K562 (cell line): Measurements from ENCODE around the gene ENPP6. TPM values are rescaled to one million over a fixed set of nuclear protein-coding genes. Genes with fewer than 3 reads are reported as not detected.
A peak's percentile ranks its signal among the peaks of the same experiment; 100 is the strongest.

Experiments
- CHD1 ChIP-seq: fragments of 200-600 bp; sonication (generic); IDR thresholded peaks from one replicate; pipeline ENCODE4 v1.6.1; 2012; ENCODE audit warnings: mild to moderate bottlenecking, moderate library complexity, low read length, inconsistent platforms
- HDAC2 ChIP-seq: fragments of 450-650 bp; IDR thresholded peaks from 2 replicates; pipeline ENCODE4 v1.6.1; 2016; ENCODE audit warnings: mild to moderate bottlenecking
- HNRNPL ChIP-seq: fragments of 200-400 bp; formaldehyde crosslinking; IDR thresholded peaks from 2 replicates; pipeline ENCODE4 v1.6.1; 2017; ENCODE audit warnings: low read depth, mild to moderate bottlenecking, low read length
- ID3 ChIP-seq, 2 experiments: fragments of 250-450 bp in 1 of 2; fragments of 450-650 bp in 1 of 2; sonication (Bioruptor Pico) in 1 of 2; IDR thresholded peaks; 2 replicates each; pipeline versions ENCODE4 v1.6.1 to v1.8.0; 2016 to 2021; ENCODE audit warnings: mild to moderate bottlenecking in 2 of 2, moderate library complexity in 2 of 2, missing compliant biosample characterization in 1 of 2, missing genetic modification characterization in 1 of 2
- NFIC ChIP-seq: fragments of 450-650 bp; IDR thresholded peaks from 2 replicates; pipeline ENCODE4 v1.6.1; 2017; ENCODE audit warnings: mild to moderate bottlenecking, inconsistent platforms
- NR3C1 ChIP-seq: sonication (generic); formaldehyde crosslinking; IDR thresholded peaks from 2 replicates; pipeline ENCODE4 v1.8.1; 2022; ENCODE audit warnings: missing genetic modification reagents
- PURB ChIP-seq: sonication (generic); formaldehyde crosslinking; IDR thresholded peaks from 2 replicates; pipeline ENCODE4 v1.9.0; 2021; ENCODE audit warnings: low read depth, mild to moderate bottlenecking, missing genetic modification reagents
- RB1 ChIP-seq: fragments of 450-650 bp; IDR thresholded peaks from 2 replicates; pipeline ENCODE4 v1.6.1; 2017; ENCODE audit warnings: low read depth, mild to moderate bottlenecking
- REST ChIP-seq, 2 experiments: fragments of 450-650 bp; formaldehyde crosslinking in 1 of 2; IDR thresholded peaks; 2 replicates each; pipeline versions ENCODE4 v1.4.0 to v1.6.1; 2014 to 2020; ENCODE audit warnings: mild to moderate bottlenecking in 2 of 2, borderline replicate concordance in 1 of 2, low read depth in 1 of 2
- SMAD2 ChIP-seq: fragments of 150-350 bp; IDR thresholded peaks from 2 replicates; pipeline ENCODE4 v1.6.1; 2014; ENCODE audit warnings: low read depth, mild to moderate bottlenecking, low read length
- UBTF ChIP-seq, 2 experiments: IDR thresholded peaks; 2 replicates each; pipeline ENCODE4 v1.6.1; 2012; ENCODE audit warnings: improper control_type of control experiment in 2 of 2, low read depth in 2 of 2, low read length in 2 of 2, borderline replicate concordance in 1 of 2
- ZC3H4 ChIP-seq: sonication (generic); formaldehyde crosslinking; IDR thresholded peaks from 2 replicates; pipeline ENCODE4 v1.9.0; 2021; ENCODE audit warnings: missing genetic modification reagents, borderline replicate concordance
- ZNF316 ChIP-seq: fragments of 450-650 bp; IDR thresholded peaks from 2 replicates; pipeline ENCODE4 v1.6.1; 2016
- polyA plus RNA-seq, 8 experiments: library from polyadenylated mRNA; depleted of rRNA in 4 of 8; stranded (reverse) in 5 of 8; unstranded in 3 of 8; fragments of >200 nt; fragmentation: Nextera tagmentation in 2 of 8; fragmentation: Illumina TruSeq in 1 of 8; extraction: Ambion mirVana in 2 of 8; extraction: Trizol in 1 of 8; gene quantifications; 2 replicates each; pipeline versions ENCODE4 v1.2.1 to v1.2.3, GENCODE V29; 2011 to 2014; ENCODE audit warnings: inconsistent platforms in 1 of 8, missing spikeins in 1 of 8
- total RNA-seq, 7 experiments: library from RNA; depleted of rRNA in 6 of 7; stranded (reverse); fragments of >200 nt in 6 of 7; fragmentation: Illumina TruSeq in 2 of 7; extraction: Trizol in 2 of 7; gene quantifications; 2 replicates each; pipeline versions ENCODE4 v1.2.1 to v1.2.3, GENCODE V29; 2011 to 2021; ENCODE audit warnings: low replicate concordance in 1 of 7

The ENPP6 gene
- total and polyA plus RNA-seq, 9 of the 15 experiments (the other 6 are each of a cell fraction or from before 2014, with no cell fraction given), result 0.29 TPM; not detected in 8

GRCh38 chr4:184100297-184100885 lies 117.3 kb downstream of the ENPP6 start (continued):
- peak; percentile 67 for TF ChIP-seq REST (IDR thresholded peaks at IDR 0.05; ENCODE audit: borderline replicate concordance)
- TF ChIP-seq REST (CRISPR knock-in tag; IDR thresholded peaks at IDR 0.05; ENCODE audit: low read depth), result no peak
- TF ChIP-seq UBTF (IDR thresholded peaks at IDR 0.05; ENCODE audit: borderline replicate concordance in 1 of 2, low read depth in 2 of 2, low read length in 2 of 2), result no peak
- TF ChIP-seq ID3 (CRISPR knock-in tag; IDR thresholded peaks at IDR 0.05), result no peak
- TF ChIP-seq ID3 (tag; IDR thresholded peaks at IDR 0.05), result no peak
- 0 out of 2 replicates have a peak, but pooled peaks have one; percentile 19 for TF ChIP-seq RB1
- TF ChIP-seq HNRNPL, result no peak
- TF ChIP-seq HDAC2, result no peak
- TF ChIP-seq NR3C1 (CRISPR knock-in tag), result no peak
- no peak for TF ChIP-seq PURB
- no peak for TF ChIP-seq SMAD2
- no peak for TF ChIP-seq ZNF316
- TF ChIP-seq ZC3H4 (CRISPR knock-in tag), result no peak
- TF ChIP-seq NFIC, result 0 out of 2 replicates have a peak, but pooled peaks have one; percentile 35
- TF ChIP-seq CHD1, result no peak
